K562 (cell line): Measurements from ENCODE around the gene ADGRA3. TPM values are rescaled to one million over a fixed set of nuclear protein-coding genes. Genes with fewer than 3 reads are reported as not detected.

Source experiments
- ATAC-seq: fragments of 200-7000 bp; cut with Tn5 transposase; 3 replicates; pipeline ENCODE4 v1.9.1; 2020; ENCODE audit warnings: moderate library complexity
- BruUV-seq: library from RNA; stranded (reverse); fragments of 400-500 nt; replicated peaks from 2 replicates; lab custom pipeline; 2021; lab: Mats Ljungman, UMichigan
- CTCF ChIA-PET: fragments of 300-600 bp; formaldehyde crosslinking; extraction: SDS; loops from one replicate; lab custom pipeline; 2021; ENCODE audit warnings: low intra/inter-chr PET ratio; lab: Yijun Ruan, JAX
- POLR2A ChIA-PET: fragments of 300-600, 350-650 bp; sonication (Branson Sonifier 250); formaldehyde crosslinking; extraction: SDS; loops from one replicate; lab custom pipeline; 2021; ENCODE audit warnings: antibody characterized with exemption, inconsistent platforms; lab: Yijun Ruan, JAX
- DNase-seq, 4 experiments: peaks; one replicate each; pipeline versions ENCODE4 v3.0.0 to v3.0.0-alpha.2; 2011 to 2018; ENCODE audit warnings: low spot score in 3 of 4, mixed read lengths in 3 of 4; ENCODE audit errors: extremely low read depth in 1 of 4
- FAIRE-seq: peaks from 2 replicates; lab custom pipeline; 2011; peaks lifted over from hg19 to GRCh38; lab: Jason Lieb, UNC
- H2AFZ ChIP-seq: 2 replicates; pipeline ENCODE4 v1.6.0; 2011; ENCODE audit warnings: low read depth, low read length, control low read depth, inconsistent platforms
- H3K27ac ChIP-seq: fragments of 200-600 bp; 3 replicates; pipeline ENCODE4 v1.8.0; 2011; ENCODE audit warnings: low read depth, mild to moderate bottlenecking, control low read depth, inconsistent platforms, low read length, moderate library complexity, mixed read lengths; ENCODE audit errors: extremely low read depth
- H3K27me3 ChIP-seq, 2 experiments: fragments of 300-600 bp in 1 of 2; 2 replicates in 1 of 2; 3 replicates in 1 of 2; pipeline versions ENCODE4 v1.6.0 to v1.8.0; 2011; ENCODE audit warnings: inconsistent platforms in 2 of 2, low read length in 2 of 2, mild to moderate bottlenecking in 1 of 2, mixed read lengths in 1 of 2, moderate library complexity in 1 of 2; ENCODE audit not compliant: control insufficient read depth in 2 of 2, insufficient read depth in 2 of 2
- H3K36me3 ChIP-seq: fragments of 300-600 bp; 3 replicates; pipeline ENCODE4 v1.8.0; 2011; ENCODE audit warnings: mild to moderate bottlenecking, low read length, inconsistent platforms; ENCODE audit not compliant: control insufficient read depth, insufficient read depth
- H3K4me1 ChIP-seq, 2 experiments: fragments of 200-600 bp in 1 of 2; replicated peaks in 1 of 2; 2 replicates in 1 of 2; 3 replicates in 1 of 2; pipeline versions ENCODE4 v1.5.1 to v1.8.0; 2011; ENCODE audit warnings: inconsistent platforms in 2 of 2, low read length in 2 of 2, mild to moderate bottlenecking in 1 of 2, mixed read lengths in 1 of 2, moderate library complexity in 1 of 2; ENCODE audit not compliant: control insufficient read depth in 2 of 2, insufficient read depth in 2 of 2
- H3K4me2 ChIP-seq: 2 replicates; pipeline ENCODE4 v1.6.1; 2011; ENCODE audit warnings: low read length, control low read depth, inconsistent platforms, mixed read lengths; ENCODE audit not compliant: insufficient read depth
- H3K4me3 ChIP-seq: fragments of 200-600 bp; sonication (generic), shearing (Covaris generic); 2 replicates; pipeline ENCODE4 v1.5.1; 2016; ENCODE audit warnings: control low read depth, inconsistent platforms
- H3K79me2 ChIP-seq: fragments of 200-600 bp; 3 replicates; pipeline ENCODE4 v1.8.0; 2011; ENCODE audit warnings: low read length, inconsistent platforms; ENCODE audit not compliant: control insufficient read depth, insufficient read depth
- H3K9ac ChIP-seq, 2 experiments: 2 replicates each; pipeline versions ENCODE4 v1.6.0 to v1.6.1; 2011; ENCODE audit warnings: low read depth in 2 of 2, low read length in 2 of 2, control low read depth in 1 of 2, inconsistent platforms in 1 of 2, mild to moderate bottlenecking in 1 of 2, mixed read lengths in 1 of 2; ENCODE audit not compliant: insufficient read depth in 1 of 2
- H3K9me1 ChIP-seq: one replicate; pipeline ENCODE4 v1.6.0; 2011; ENCODE audit warnings: inconsistent platforms, mild to moderate bottlenecking, low read length, moderate library complexity; ENCODE audit not compliant: control insufficient read depth, insufficient read depth
- H3K9me3 ChIP-seq: replicated peaks from 2 replicates; pipeline ENCODE4 v1.5.1; 2011; ENCODE audit warnings: low read depth, low read length, inconsistent platforms; ENCODE audit not compliant: control insufficient read depth, insufficient read depth
- H4K20me1 ChIP-seq: replicated peaks from 2 replicates; pipeline ENCODE4 v1.6.1; 2011; ENCODE audit warnings: low read length, inconsistent platforms, mixed read lengths; ENCODE audit not compliant: control insufficient read depth, insufficient read depth
- CCAR2 ChIP-seq: fragments of 200-400 bp; formaldehyde crosslinking; IDR thresholded peaks from 2 replicates; pipeline ENCODE4 v1.6.1; 2017; ENCODE audit warnings: mild to moderate bottlenecking, low read depth, low read length
- HSF4 ChIP-seq: fragments of 250-450 bp; sonication (Bioruptor Pico); IDR thresholded peaks from 2 replicates; pipeline ENCODE4 v2.1.2; 2022; ENCODE audit warnings: mild to moderate bottlenecking, moderate library complexity, borderline replicate concordance
- ILF3 ChIP-seq: fragments of 450-650 bp; IDR thresholded peaks from 2 replicates; pipeline ENCODE4 v1.6.1; 2018; ENCODE audit warnings: antibody characterized with exemption, mild to moderate bottlenecking, moderate library complexity, borderline replicate concordance
- PTRF ChIP-seq: fragments of 450-650 bp; IDR thresholded peaks from 2 replicates; pipeline ENCODE4 v1.6.1; 2016; ENCODE audit warnings: mild to moderate bottlenecking, missing genetic modification characterization, missing compliant biosample characterization
- TOE1 ChIP-seq, 2 experiments: fragments of 450-650 bp in 1 of 2; sonication (generic) in 1 of 2; formaldehyde crosslinking in 1 of 2; IDR thresholded peaks; 2 replicates each; pipeline versions ENCODE4 v1.7.1 to v1.8.0; 2016 to 2022; ENCODE audit warnings: borderline replicate concordance in 2 of 2, mild to moderate bottlenecking in 2 of 2, antibody characterized with exemption in 1 of 2, inconsistent platforms in 1 of 2, low read depth in 1 of 2, missing genetic modification reagents in 1 of 2, moderate library complexity in 1 of 2
- XRCC4 ChIP-seq: IDR thresholded peaks from one replicate; pipeline ENCODE4 v1.6.1; 2011; ENCODE audit not compliant: insufficient read depth, insufficient read length; ENCODE audit errors: extremely low read depth
- ZNF146 ChIP-seq: IDR thresholded peaks from one replicate; pipeline ENCODE4 v1.6.1; 2018; ENCODE audit warnings: missing compliant biosample characterization; ENCODE audit not compliant: unreplicated experiment
- WGBS: fragments of 100-300 bp; shearing (Covaris generic); methylation state at CpG from one replicate; pipeline ENCODE4 v1.1.6; 2016; ENCODE audit warnings: low coverage, mixed read lengths; ENCODE audit not compliant: insufficient coverage; ENCODE audit errors: missing lambda C conversion rate; 5-methylcytosine and 5-hydroxymethylcytosine counted together
- in situ Hi-C: fragments of 300-500 bp; cut with MboI; formaldehyde crosslinking; loops from 4 replicates; pipeline ENCODE4 v1.15.0; 2018; ENCODE audit warnings: inconsistent platforms, mixed read lengths
- intact Hi-C: fragments of 100-400 bp; cut with micrococcal nuclease; formaldehyde crosslinking; loops from 2 replicates; pipeline ENCODE4 v1.14.2; 2022
- polyA plus RNA-seq, 8 experiments: library from polyadenylated mRNA; depleted of rRNA in 4 of 8; stranded (reverse) in 5 of 8; unstranded in 3 of 8; fragments of >200 nt; fragmentation: Nextera tagmentation in 2 of 8; fragmentation: Illumina TruSeq in 1 of 8; extraction: Ambion mirVana in 2 of 8; extraction: Trizol in 1 of 8; gene quantifications; 2 replicates each; pipeline versions ENCODE4 v1.2.1 to v1.2.3, GENCODE V29; 2011 to 2014; ENCODE audit warnings: inconsistent platforms in 1 of 8, missing spikeins in 1 of 8
- total RNA-seq, 7 experiments: library from RNA; depleted of rRNA in 6 of 7; stranded (reverse); fragments of >200 nt in 6 of 7; fragmentation: Illumina TruSeq in 2 of 7; extraction: Trizol in 2 of 7; gene quantifications; 2 replicates each; pipeline versions ENCODE4 v1.2.1 to v1.2.3, GENCODE V29; 2011 to 2021; ENCODE audit warnings: low replicate concordance in 1 of 7
- TF ChIP-seq, protein P1 (sequence below): IDR thresholded peaks from 2 replicates; pipeline ENCODE4 v1.6.1; 2016; ENCODE audit warnings: missing genetic modification characterization, missing compliant biosample characterization
- TF ChIP-seq, protein P2 (sequence below): fragments of 450-650 bp; IDR thresholded peaks from 2 replicates; pipeline ENCODE4 v1.6.1; 2017; ENCODE audit warnings: antibody characterized with exemption
- TF ChIP-seq, protein P3 (sequence below): sonication (generic); formaldehyde crosslinking; IDR thresholded peaks from 2 replicates; pipeline ENCODE4 v1.8.1; 2023; ENCODE audit warnings: mild to moderate bottlenecking, missing genetic modification reagents

The ADGRA3 gene
- total and polyA plus RNA-seq, 9 of the 15 experiments (the other 6 are each of a cell fraction or from before 2014, with no cell fraction given) = 0.06 to 2.3 (median 0.27) TPM; not detected in 3

DNA sequence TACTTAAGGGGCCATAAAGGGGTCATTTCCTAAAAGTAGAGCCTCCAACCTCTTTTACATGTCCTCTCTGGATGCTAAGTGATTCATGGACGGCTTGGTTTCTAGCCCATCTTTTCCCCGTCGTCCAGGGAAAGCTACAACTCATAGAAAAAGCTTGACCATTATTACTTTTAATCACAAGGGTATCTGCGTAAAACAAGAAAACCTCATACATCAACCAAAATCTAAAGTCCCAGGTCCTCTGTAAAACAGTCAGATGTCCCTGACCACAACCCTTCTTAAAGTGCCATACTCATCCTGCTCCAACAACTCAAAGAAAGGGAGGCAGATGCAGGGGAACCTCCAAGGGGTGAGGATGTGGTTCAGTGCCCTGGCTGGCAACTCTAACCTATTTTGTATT lies 29.6 kb downstream of the ADGRA3 start:
- intact Hi-C loops = no loop called here
- no peaks in the 10 kb centered on the region for H3K9me3 ChIP-seq
- H3K27ac ChIP-seq = no peak overlapping the region
- no peaks in the 10 kb centered on the region for H3K79me2 ChIP-seq
- no peaks in the 10 kb centered on the region for H3K27me3 ChIP-seq
- no peaks in the 10 kb centered on the region for H4K20me1 ChIP-seq
- H3K9me1 ChIP-seq = no peaks in the 10 kb centered on the region
- no peak overlapping the region for H3K4me2 ChIP-seq
- TF ChIP-seq, protein P1, sequence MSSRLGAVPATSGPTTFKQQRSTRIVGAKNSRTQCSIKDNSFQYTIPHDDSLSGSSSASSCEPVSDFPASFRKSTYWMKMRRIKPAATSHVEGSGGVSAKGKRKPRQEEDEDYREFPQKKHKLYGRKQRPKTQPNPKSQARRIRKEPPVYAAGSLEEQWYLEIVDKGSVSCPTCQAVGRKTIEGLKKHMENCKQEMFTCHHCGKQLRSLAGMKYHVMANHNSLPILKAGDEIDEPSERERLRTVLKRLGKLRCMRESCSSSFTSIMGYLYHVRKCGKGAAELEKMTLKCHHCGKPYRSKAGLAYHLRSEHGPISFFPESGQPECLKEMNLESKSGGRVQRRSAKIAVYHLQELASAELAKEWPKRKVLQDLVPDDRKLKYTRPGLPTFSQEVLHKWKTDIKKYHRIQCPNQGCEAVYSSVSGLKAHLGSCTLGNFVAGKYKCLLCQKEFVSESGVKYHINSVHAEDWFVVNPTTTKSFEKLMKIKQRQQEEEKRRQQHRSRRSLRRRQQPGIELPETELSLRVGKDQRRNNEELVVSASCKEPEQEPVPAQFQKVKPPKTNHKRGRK (tag) = no peak
- TF ChIP-seq ZNF146 (no peak), XRCC4 (no peak), HSF4 (CRISPR knock-in tag) (no peak), PTRF (tag) (no peak), ILF3 (no peak), CCAR2 (no peak), TOE1 (IDR thresholded peaks at IDR 0.05; ENCODE audit: borderline replicate concordance) (no peak), TOE1 (CRISPR knock-in tag; IDR thresholded peaks at IDR 0.05; ENCODE audit: borderline replicate concordance, low read depth) (no peak)
- TF ChIP-seq, protein P2, sequence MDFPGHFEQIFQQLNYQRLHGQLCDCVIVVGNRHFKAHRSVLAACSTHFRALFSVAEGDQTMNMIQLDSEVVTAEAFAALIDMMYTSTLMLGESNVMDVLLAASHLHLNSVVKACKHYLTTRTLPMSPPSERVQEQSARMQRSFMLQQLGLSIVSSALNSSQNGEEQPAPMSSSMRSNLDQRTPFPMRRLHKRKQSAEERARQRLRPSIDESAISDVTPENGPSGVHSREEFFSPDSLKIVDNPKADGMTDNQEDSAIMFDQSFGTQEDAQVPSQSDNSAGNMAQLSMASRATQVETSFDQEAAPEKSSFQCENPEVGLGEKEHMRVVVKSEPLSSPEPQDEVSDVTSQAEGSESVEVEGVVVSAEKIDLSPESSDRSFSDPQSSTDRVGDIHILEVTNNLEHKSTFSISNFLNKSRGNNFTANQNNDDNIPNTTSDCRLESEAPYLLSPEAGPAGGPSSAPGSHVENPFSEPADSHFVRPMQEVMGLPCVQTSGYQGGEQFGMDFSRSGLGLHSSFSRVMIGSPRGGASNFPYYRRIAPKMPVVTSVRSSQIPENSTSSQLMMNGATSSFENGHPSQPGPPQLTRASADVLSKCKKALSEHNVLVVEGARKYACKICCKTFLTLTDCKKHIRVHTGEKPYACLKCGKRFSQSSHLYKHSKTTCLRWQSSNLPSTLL = no peak
- TF ChIP-seq, protein P3, sequence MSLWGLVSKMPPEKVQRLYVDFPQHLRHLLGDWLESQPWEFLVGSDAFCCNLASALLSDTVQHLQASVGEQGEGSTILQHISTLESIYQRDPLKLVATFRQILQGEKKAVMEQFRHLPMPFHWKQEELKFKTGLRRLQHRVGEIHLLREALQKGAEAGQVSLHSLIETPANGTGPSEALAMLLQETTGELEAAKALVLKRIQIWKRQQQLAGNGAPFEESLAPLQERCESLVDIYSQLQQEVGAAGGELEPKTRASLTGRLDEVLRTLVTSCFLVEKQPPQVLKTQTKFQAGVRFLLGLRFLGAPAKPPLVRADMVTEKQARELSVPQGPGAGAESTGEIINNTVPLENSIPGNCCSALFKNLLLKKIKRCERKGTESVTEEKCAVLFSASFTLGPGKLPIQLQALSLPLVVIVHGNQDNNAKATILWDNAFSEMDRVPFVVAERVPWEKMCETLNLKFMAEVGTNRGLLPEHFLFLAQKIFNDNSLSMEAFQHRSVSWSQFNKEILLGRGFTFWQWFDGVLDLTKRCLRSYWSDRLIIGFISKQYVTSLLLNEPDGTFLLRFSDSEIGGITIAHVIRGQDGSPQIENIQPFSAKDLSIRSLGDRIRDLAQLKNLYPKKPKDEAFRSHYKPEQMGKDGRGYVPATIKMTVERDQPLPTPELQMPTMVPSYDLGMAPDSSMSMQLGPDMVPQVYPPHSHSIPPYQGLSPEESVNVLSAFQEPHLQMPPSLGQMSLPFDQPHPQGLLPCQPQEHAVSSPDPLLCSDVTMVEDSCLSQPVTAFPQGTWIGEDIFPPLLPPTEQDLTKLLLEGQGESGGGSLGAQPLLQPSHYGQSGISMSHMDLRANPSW (CRISPR knock-in tag) = no peak
- ChIA-PET POLR2A (no interaction called here), CTCF (no interaction called here)
- H3K4me1 ChIP-seq = no peaks in the 10 kb centered on the region; a peak in 1 of 5 replicates
- H3K9ac ChIP-seq = no peak overlapping the region
- no peaks in the 10 kb centered on the region for H3K36me3 ChIP-seq
- FAIRE-seq (no peak), DNase-seq (no peak), ATAC-seq (no peak)
- no peak overlapping the region for H3K4me3 ChIP-seq
- H2AFZ ChIP-seq = no peak overlapping the region
- BruUV-seq = no TSS peak
- in situ Hi-C loops = no loop called here
- 2% methylated on average over 4 of the region's 4 CpGs for WGBS
